ENCODE data around the gene EEPD1. TPM values are rescaled to one million over a fixed set of nuclear protein-coding genes. Genes with fewer than 3 reads are reported as not detected.

Gene EEPD1
- total RNA-seq, 1 donor, result 9.0 TPM

GRCh38 chr7:36153571-36154097, 580 bp downstream of the EEPD1 start:
- TF ChIP-seq CTCF (IDR thresholded peaks at IDR 0.05; ENCODE audit: extremely low read depth, low read depth, low read length), result no peak
- peaks cover 28% of the 10 kb centered on the region for H3K4me1 ChIP-seq (ENCODE audit: insufficient read depth, low read length)
- peaks cover 7% of the 10 kb centered on the region for H4K20me1 ChIP-seq (ENCODE audit: insufficient read depth, low read length)
- H3K27me3 ChIP-seq (ENCODE audit: insufficient read depth, low read length), result no peaks in the 10 kb centered on the region
- peak overlapping the region; percentile 93 for H3K4me2 ChIP-seq (ENCODE audit: insufficient read depth, low read length)
- peak overlapping the region; percentile 89 for H2AFZ ChIP-seq (ENCODE audit: low read length)
- DNase-seq (ENCODE audit: insufficient read length, low spot score, missing footprints), result peak; percentile 76
- peak overlapping the region; percentile 45 for H3K27ac ChIP-seq (ENCODE audit: low read depth, low read length)
- H3K4me3 ChIP-seq (ENCODE audit: insufficient read depth, low read length), result peak overlapping the region; percentile 85
- H3K36me3 ChIP-seq (ENCODE audit: insufficient read depth, low read length), result no peaks in the 10 kb centered on the region
- H3K9me3 ChIP-seq (ENCODE audit: low read depth, low read length), result peaks cover 1% of the 10 kb centered on the region
- H3K79me2 ChIP-seq (ENCODE audit: insufficient read depth, low read length), result peaks cover 16% of the 10 kb centered on the region

- no peaks in the 10 kb centered on the region for H3K9me3 ChIP-seq (ENCODE audit: low read depth, low read length)
Measured at GRCh38 chr7:36154255-36155212, 1.5 kb downstream of the EEPD1 start.

GRCh38 chr7:36155811-36156361, 2.8 kb downstream of the EEPD1 start:
- H4K20me1 ChIP-seq (ENCODE audit: insufficient read depth, low read length), result peaks cover 7% of the 10 kb centered on the region
- peak overlapping the region; percentile 54 for H2AFZ ChIP-seq (ENCODE audit: low read length)
- peak overlapping the region; percentile 49 for H3K4me3 ChIP-seq (ENCODE audit: insufficient read depth, low read length)
- TF ChIP-seq CTCF (IDR thresholded peaks at IDR 0.05; ENCODE audit: extremely low read depth, low read depth, low read length), result peak; percentile 11
- no peaks in the 10 kb centered on the region for H3K9me3 ChIP-seq (ENCODE audit: low read depth, low read length)
- H3K27ac ChIP-seq (ENCODE audit: low read depth, low read length), result peak overlapping the region; percentile 23
- H3K36me3 ChIP-seq (ENCODE audit: insufficient read depth, low read length), result no peaks in the 10 kb centered on the region
- no peaks in the 10 kb centered on the region for H3K27me3 ChIP-seq (ENCODE audit: insufficient read depth, low read length)
- H3K79me2 ChIP-seq (ENCODE audit: insufficient read depth, low read length), result peaks cover 16% of the 10 kb centered on the region
- DNase-seq (ENCODE audit: insufficient read length, low spot score, missing footprints), result peak; percentile 83
- H3K4me2 ChIP-seq (ENCODE audit: insufficient read depth, low read length), result peak overlapping the region; percentile 69
- H3K4me1 ChIP-seq (ENCODE audit: insufficient read depth, low read length), result peaks cover 28% of the 10 kb centered on the region

More at GRCh38 chr7:36154255-36155212, 1.5 kb downstream of the EEPD1 start:
- Histone ChIP-seq H2AFZ (ENCODE audit: low read length) (no peak overlapping the region), H4K20me1 (ENCODE audit: insufficient read depth, low read length) (peaks cover 7% of the 10 kb centered on the region), H3K27ac (ENCODE audit: low read depth, low read length) (no peak overlapping the region), H3K4me3 (ENCODE audit: insufficient read depth, low read length) (peak overlapping the region; percentile 85), H3K79me2 (ENCODE audit: insufficient read depth, low read length) (peaks cover 16% of the 10 kb centered on the region), H3K4me1 (ENCODE audit: insufficient read depth, low read length) (peaks cover 28% of the 10 kb centered on the region), H3K4me2 (ENCODE audit: insufficient read depth, low read length) (peak overlapping the region; percentile 93), H3K36me3 (ENCODE audit: insufficient read depth, low read length) (no peaks in the 10 kb centered on the region), H3K27me3 (ENCODE audit: insufficient read depth, low read length) (no peaks in the 10 kb centered on the region)
- DNase-seq (ENCODE audit: insufficient read length, low spot score, missing footprints), result no peak
- TF ChIP-seq CTCF (IDR thresholded peaks at IDR 0.05; ENCODE audit: extremely low read depth, low read depth, low read length), result no peak
